ENCODE measurements around the gene AGPAT3.

Gene AGPAT3

GRCh38 chr21:43907751-43908150 is 42.7 kb downstream of the AGPAT3 start:
- DNase-seq (ENCODE audit: low spot score), result no peak

- no peak for DNase-seq (ENCODE audit: low spot score)
Measured at GRCh38 chr21:43908167-43908566, 43.1 kb downstream of the AGPAT3 start.

- DNase-seq (ENCODE audit: low spot score), result no peak
Measured at GRCh38 chr21:43909741-43910400, 44.8 kb downstream of the AGPAT3 start.

GRCh38 chr21:43910460-43910859 is 45.4 kb downstream of the AGPAT3 start:
- DNase-seq (ENCODE audit: low spot score), result no peak

GRCh38 chr21:43911015-43911934 is 46.3 kb downstream of the AGPAT3 start:
- no peak for DNase-seq (ENCODE audit: low spot score)

GRCh38 chr21:43911935-43912487 is 47.0 kb downstream of the AGPAT3 start:
- DNase-seq (ENCODE audit: low spot score), result no peak

GRCh38 chr21:43912500-43912899 is 47.5 kb downstream of the AGPAT3 start:
- no peak for DNase-seq (ENCODE audit: low spot score)

GRCh38 chr21:43912910-43913309 is 47.9 kb downstream of the AGPAT3 start:
- no peak for DNase-seq (ENCODE audit: low spot score)

- DNase-seq (ENCODE audit: low spot score), result no peak
Measured at GRCh38 chr21:43913928-43914327, 48.9 kb downstream of the AGPAT3 start.

GRCh38 chr21:43916076-43916475 is 51.1 kb downstream of the AGPAT3 start:
- DNase-seq (ENCODE audit: low spot score), result no peak

GRCh38 chr21:43916691-43917514 is 51.9 kb downstream of the AGPAT3 start:
- DNase-seq (ENCODE audit: low spot score), result peak; percentile 47

GRCh38 chr21:43917515-43918384 is 52.7 kb downstream of the AGPAT3 start:
- no peak for DNase-seq (ENCODE audit: low spot score)

- DNase-seq (ENCODE audit: low spot score), result no peak
Measured at GRCh38 chr21:43918385-43918947, 53.4 kb downstream of the AGPAT3 start.

GRCh38 chr21:43919283-43919682 is 54.3 kb downstream of the AGPAT3 start:
- DNase-seq (ENCODE audit: low spot score), result no peak

GRCh38 chr21:43919871-43920801 is 55.1 kb downstream of the AGPAT3 start:
- DNase-seq (ENCODE audit: low spot score), result no peak

- DNase-seq (ENCODE audit: low spot score), result no peak
Measured at GRCh38 chr21:43921571-43921978, 56.6 kb downstream of the AGPAT3 start.

GRCh38 chr21:43921979-43922945 is 57.2 kb downstream of the AGPAT3 start:
- DNase-seq (ENCODE audit: low spot score), result no peak

- no peak for DNase-seq (ENCODE audit: low spot score)
Measured at GRCh38 chr21:43922949-43923348, 57.9 kb downstream of the AGPAT3 start.
